ENCODE measurements around the gene IGFLR1. TPM values are rescaled to one million over a fixed set of nuclear protein-coding genes. Genes with fewer than 3 reads are reported as not detected.

IGFLR1 gene
- total RNA-seq, 4 donors from 2014 or later: 0.87 to 4.8 (median 4.3) TPM

DNA sequence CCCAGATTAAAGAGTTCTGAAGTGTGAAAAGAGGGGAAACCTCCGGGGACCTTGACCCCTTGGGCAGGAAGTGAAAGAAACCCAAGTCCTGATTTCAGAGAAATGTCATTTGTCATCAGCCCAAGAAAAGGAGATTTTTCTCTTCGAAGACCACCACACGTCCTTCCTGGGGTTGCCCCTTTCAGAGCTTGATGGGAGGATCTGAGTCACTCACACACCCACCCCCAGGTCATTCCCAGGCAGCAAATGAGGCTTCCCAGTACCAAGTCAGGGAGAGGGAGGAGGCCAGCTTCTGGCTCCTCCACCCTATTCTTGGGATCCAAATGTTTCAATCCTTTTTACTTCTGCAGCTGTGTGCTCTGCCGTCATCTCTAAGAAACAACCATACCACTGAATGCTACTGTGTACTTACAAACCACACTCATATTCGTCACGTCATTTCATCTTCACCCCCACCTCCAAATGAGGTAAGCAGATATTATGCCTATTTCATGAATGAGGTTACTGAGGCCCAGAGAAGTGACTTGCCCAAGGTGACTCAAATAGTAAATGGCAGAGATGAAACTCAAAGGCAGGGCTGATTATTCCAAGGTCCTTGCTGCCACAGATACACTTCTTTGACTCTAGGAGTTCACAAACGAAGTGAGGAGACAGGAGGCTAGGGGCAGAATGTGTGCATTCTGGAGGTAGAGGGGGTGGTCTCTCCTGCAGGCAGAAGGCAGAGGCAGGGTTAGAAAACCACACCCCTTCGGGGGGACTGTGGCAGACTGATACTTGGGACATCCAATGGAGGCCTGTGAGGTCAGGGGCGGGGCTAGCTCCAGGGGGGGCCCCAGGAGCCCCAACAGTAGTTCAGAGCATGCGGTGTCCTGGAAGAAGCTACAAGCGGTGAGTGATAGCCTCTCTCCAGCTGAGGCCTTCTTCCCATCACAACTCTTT is 29.4 kb downstream of the IGFLR1 start:
- WGBS, 2 donors: 67 to 78% methylated on average over 10 to 11 of the region's 11 CpGs
- Histone ChIP-seq H3K9me3 (no peaks in the 10 kb centered on the region), H3K27ac (peak overlapping the region in 2 of 4 donors; percentile 4 to 49), H3K4me1 (peaks cover 12 to 56% (median 13%) of the 10 kb centered on the region in 3 donors), H3K4me3 (peak overlapping the region in 1 of 4 donors; percentile 23), H3K36me3 (no peaks in the 10 kb centered on the region), H3K27me3 (no peaks in the 10 kb centered on the region)
- DNase-seq: no peak
- TF ChIP-seq POLR2A (IDR thresholded peaks at IDR 0.05) (no peak), CTCF (IDR thresholded peaks at IDR 0.05) (no peak)
- intact Hi-C loops (cut with DNase I): loop anchor here (10.0 kb wide), 1 partner anchor 168 kb away; the partner anchor contains the start of gene TMEM147

DNA sequence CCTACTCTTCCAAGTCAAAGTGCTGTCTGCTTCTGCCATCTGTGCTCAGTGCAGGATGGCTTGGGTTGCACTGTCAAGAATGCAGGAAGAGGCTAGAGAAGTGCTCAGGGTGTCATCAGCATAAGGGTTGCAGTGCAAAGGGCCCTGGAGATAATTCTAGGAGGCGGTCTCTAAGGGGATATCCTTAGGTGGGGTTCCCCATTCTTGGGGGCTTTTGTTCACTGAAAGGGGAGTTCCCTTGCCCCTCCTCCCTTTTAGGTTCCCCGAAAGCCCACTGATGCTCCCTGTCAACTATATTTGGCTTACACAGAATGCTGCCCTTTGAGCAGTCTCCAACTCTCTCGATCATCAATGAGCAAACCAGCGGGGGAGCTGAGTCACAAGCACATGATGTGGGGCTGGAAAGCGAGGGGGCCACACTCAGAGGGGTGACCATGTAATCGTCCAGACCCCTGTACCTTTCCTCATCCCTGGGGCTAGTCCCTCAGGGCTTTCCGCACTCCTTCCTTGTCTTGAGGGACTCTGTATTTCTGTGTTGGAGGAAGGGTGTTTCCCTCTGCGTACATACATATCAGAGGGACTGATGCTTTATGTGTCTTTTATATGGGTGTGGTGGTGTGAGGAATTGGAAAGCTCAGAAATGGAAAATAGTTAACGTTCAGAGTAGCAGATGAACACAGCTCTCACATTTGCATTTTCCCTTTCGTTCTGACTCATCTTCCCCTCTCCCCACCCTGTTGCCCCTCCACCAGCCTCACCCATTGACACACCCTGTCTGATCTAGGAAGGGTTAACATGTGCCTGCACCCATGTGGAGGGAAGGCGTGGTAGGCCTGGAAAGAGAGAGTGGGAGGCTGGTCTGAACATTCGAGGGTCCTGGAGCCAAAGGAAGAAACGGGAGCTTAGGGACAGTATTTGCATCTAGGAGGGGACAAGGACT is 31.2 kb downstream of the IGFLR1 start:
- H3K9me3 ChIP-seq: no peaks in the 10 kb centered on the region
- no peak overlapping the region for H3K4me3 ChIP-seq
- no peak for TF ChIP-seq CTCF (IDR thresholded peaks at IDR 0.05)
- TF ChIP-seq POLR2A (IDR thresholded peaks at IDR 0.05): no peak
- H3K27ac ChIP-seq: peak overlapping the region in 1 of 4 donors; percentile 24
- WGBS, 2 donors: 40 to 47% methylated on average over 12 of the region's 13 CpGs
- no peak for DNase-seq
- no peaks in the 10 kb centered on the region for H3K36me3 ChIP-seq
- H3K4me1 ChIP-seq: peaks cover 10 to 59% (median 10%) of the 10 kb centered on the region in 3 donors
- no peaks in the 10 kb centered on the region for H3K27me3 ChIP-seq
- intact Hi-C loops (cut with DNase I): loop anchor here (10.0 kb wide), 1 partner anchor 166 kb away; the partner anchor contains the start of gene TMEM147

DNA sequence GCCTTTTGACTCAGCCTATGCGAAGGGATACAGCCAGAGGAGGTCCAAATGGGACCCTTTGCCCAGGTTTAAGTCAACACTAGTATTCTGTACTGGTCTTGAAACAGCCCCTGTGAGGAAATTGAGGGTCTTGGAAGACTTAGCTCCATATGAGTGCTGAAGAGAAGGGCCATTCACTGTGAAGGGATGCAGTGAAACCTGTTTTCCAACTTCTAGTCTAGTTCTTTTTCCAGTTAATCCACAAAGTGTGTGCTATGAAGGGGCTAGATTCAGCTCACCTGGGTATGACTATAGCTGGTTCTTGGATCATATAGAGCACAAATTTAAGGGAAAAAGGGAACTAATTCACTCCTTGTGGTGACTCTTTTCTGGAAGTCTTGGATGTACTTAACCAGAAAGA is 33.9 kb downstream of the IGFLR1 start:
- no peak for DNase-seq
- TF ChIP-seq POLR2A (IDR thresholded peaks at IDR 0.05) (no peak), CTCF (IDR thresholded peaks at IDR 0.05) (no peak)
- WGBS, 2 donors: 100% methylated on average over 1 of the region's 1 CpG; no CpG with 5 or more reads in 1 of the 2 donors
- intact Hi-C loops (cut with DNase I): no loop called here
- no peaks in the 10 kb centered on the region for H3K9me3 ChIP-seq
- peaks cover 0 to 52% (median 0%) of the 10 kb centered on the region in 3 donors for H3K4me1 ChIP-seq
- H3K36me3 ChIP-seq: no peaks in the 10 kb centered on the region
- H3K27ac ChIP-seq: no peak overlapping the region
- peaks cover 0 to 3% (median 0%) of the 10 kb centered on the region in 4 donors for H3K27me3 ChIP-seq
- H3K4me3 ChIP-seq: no peak overlapping the region

DNA sequence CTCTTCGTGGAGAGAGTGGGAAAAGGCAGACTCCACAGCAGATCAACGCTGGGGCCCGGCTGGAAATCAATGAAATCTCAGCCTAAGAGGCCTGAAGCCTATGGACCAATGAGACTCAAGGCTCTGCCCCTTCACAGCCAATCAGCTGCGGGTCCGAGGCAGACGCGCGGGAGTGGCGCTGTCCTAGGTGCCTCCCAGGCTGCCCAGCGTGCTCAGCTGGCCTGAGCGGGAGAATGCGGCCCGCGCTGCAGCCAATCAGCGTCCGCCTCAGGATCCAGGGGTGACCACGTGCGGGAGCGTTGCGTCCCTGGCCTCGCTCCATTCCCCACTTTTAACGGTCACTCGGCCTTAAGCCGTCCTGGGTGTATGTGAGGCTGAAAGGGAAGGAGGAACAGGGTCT is 38.0 kb downstream of the IGFLR1 start, which contains the start of gene ZBTB32:
ZBTB32 (plus strand) TSS at position 341 of the 400 bp plus-strand sequence. CDS start 10,069 bp downstream, outside the sequence.
- intact Hi-C loops (cut with DNase I): no loop called here
- Histone ChIP-seq H3K36me3 (no peaks in the 10 kb centered on the region), H3K4me3 (no peak within 1 kb of the TSS), H3K27ac (no peak within 1 kb of the TSS), H3K27me3 (peaks cover 0 to 8% (median 0%) of the 10 kb centered on the region in 4 donors), H3K4me1 (peaks cover 3 to 46% (median 11%) of the 10 kb centered on the region in 3 donors), H3K9me3 (no peaks in the 10 kb centered on the region)
- DNase-seq: no peak
- WGBS, 2 donors: 47 to 54% methylated on average over 3 to 10 of the region's 24 CpGs
- TF ChIP-seq POLR2A (IDR thresholded peaks at IDR 0.05): no peak

GRCh38 chr19:35703343-35703742 is 38.9 kb downstream of the IGFLR1 start:
- Histone ChIP-seq H3K27me3 (peaks cover 0 to 8% (median 0%) of the 10 kb centered on the region in 4 donors), H3K4me3 (no peak overlapping the region), H3K4me1 (peaks cover 3 to 38% (median 11%) of the 10 kb centered on the region in 3 donors), H3K27ac (peak overlapping the region in 1 of 4 donors; percentile 52), H3K36me3 (no peaks in the 10 kb centered on the region), H3K9me3 (no peaks in the 10 kb centered on the region)
- TF ChIP-seq CTCF (IDR thresholded peaks at IDR 0.05): no peak
- TF ChIP-seq POLR2A (IDR thresholded peaks at IDR 0.05): no peak
- DNase-seq: no peak
- 49 to 60% methylated on average over 1 to 8 of the region's 9 CpGs for WGBS, 2 donors
- intact Hi-C loops (cut with DNase I): no loop called here

All from esophagus squamous epithelium (tissue), 5 donors.